ENCODE measurements around the gene TXNDC11.
A peak's percentile ranks its signal among the peaks of the same experiment; 100 is the strongest.

The TXNDC11 gene

GRCh38 chr16:11719171-11719570 lies 23.5 kb downstream of the TXNDC11 start:
- no peak for DNase-seq (ENCODE audit: low spot score)

GRCh38 chr16:11717811-11718210 lies 24.8 kb downstream of the TXNDC11 start:
- no peak for DNase-seq (ENCODE audit: low spot score)

- no peak for DNase-seq (ENCODE audit: low spot score)
Observed at GRCh38 chr16:11716336-11716735, 26.3 kb downstream of the TXNDC11 start.

DNA sequence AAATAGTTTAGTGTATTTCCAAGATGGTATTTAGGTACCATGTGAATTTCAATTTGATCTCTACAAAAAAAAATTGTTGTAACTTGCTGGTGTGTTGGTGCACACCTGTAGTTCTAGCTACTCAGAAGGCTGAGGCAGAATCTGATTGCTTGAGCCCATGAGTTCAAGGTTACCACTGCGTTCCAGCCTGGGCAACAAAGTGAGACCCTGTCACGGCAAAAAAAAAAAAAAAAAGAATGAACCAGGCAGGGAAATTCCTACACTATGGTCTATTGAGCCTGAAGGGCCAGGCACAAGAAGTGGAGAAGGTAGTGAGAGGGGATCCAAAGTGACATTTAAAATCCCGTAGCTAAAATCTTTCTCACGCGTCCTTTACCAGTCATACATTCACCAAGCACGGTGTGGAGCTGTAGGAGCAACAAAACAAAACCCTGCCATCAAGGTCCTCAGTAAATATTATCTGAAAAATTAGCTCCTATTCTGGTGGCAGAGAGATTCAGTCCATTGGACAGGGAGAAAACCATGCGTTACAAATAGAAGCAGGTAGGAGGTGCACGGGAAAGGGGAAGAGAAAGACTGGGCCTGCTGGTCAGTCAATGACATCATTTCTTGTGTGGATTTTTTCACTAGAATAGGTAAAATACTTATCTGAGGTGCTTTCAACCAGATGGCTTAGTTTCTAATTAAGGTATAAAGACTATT lies 27.3 kb downstream of the TXNDC11 start:
- DNase-seq (ENCODE audit: low spot score): no peak

DNA sequence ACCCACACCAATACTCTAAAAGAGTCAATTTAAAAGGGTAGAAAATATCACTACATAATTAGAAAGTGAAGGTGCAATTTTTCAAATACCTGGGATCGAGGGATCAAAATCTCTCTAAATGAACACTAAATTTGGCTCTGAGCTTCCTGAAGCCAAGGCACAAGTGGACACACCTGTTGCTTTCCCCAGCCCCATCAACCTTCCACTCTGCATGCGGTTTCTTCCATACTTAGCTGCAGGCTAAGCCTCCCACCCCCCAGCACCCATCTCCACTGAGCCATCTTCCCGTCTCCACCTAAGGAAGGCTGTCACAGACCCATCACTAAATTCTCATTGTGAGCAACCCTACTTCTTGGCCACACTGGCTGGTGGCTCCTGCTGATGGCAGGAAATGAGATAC lies 30.5 kb downstream of the TXNDC11 start:
- no peak for DNase-seq (ENCODE audit: low spot score)

GRCh38 chr16:11711662-11712061 lies 31.0 kb downstream of the TXNDC11 start:
- no peak for DNase-seq (ENCODE audit: low spot score)

DNA sequence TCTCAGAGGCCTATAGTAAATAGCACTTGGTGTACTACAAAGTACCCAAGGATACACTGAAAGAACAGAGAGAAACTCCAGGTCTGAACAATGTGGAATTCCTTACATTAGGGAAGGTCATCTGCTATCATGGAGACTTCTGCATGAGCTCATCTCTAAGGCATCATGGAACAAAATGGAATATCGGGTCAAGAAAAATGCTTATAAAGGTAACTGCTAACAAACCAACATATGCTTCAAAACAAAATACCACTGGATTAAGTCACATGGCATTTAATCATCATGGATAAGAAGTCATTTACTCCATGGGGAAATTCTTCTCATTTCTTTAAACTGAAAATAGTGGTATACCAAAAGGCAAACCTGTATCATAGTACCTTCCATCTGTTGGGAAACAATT lies 34.2 kb downstream of the TXNDC11 start:
- DNase-seq (ENCODE audit: low spot score): peak; percentile 28

GRCh38 chr16:11707679-11708197 lies 34.9 kb downstream of the TXNDC11 start:
- no peak for DNase-seq (ENCODE audit: low spot score)

DNA sequence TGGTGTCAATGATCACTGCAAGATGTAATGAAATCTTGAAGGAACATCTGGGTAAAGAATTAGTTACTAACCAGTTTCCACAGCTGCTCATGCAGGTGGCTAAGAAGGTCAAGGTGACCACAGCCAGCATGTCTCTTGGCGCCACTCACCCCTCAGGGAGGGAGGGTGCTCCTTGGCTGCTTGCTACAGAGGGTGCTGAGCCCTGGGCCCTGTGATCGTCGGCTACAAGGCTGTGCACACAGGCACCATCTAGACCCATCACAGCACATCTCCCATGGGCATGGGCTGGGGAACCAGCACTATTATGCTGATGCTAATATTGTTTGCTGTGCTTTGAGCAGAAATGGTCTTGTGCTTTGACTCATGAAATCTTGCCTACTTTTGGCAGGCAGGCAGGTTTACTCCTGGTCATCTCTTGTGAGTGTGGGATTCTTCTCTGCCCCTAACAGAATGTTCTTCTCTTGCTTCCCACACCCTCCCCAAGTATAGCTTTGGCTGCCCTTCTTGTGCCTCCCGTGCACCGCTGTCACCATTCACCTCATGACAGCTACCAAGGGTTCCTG lies 36.4 kb downstream of the TXNDC11 start:
- DNase-seq (ENCODE audit: low spot score): no peak

GRCh38 chr16:11705311-11706025 lies 37.2 kb downstream of the TXNDC11 start:
- no peak for DNase-seq (ENCODE audit: low spot score)

DNA sequence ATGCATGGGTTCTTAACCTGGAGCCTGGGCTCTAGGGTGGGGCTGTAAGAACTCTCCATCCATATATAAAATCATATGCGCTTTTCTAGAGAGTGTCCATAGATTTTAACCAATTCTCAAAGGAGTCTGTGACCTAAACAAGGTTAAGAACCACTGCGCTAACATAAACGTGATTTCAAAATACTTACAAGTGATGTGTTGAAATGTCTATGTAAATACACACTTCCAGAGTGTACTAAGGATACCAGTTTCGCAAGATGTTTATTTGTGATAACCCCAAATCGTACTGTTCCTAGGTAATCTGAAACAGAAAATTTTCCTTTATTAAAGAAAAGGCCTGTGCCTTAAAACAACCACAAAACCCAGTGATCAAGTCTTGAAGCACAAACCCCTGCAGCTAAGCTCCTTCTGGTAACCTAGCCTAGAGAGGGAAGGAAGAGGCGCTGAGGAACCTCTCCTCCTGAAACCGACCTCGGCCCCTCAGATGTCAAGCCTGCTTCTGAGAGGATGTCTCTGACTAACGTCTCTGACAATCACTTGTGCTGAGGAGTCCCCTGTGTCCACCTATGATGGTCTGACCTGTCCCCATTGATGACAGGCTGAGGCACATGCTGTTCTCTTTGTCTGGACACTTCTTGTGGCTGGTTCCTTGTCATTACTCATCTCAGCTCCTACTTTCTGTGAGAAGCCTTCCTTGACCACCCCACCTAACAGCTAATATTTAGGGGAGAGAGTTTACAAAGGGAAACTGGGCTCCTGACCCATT lies 42.2 kb downstream of the TXNDC11 start:
- no peak for DNase-seq (ENCODE audit: low spot score)

DNA sequence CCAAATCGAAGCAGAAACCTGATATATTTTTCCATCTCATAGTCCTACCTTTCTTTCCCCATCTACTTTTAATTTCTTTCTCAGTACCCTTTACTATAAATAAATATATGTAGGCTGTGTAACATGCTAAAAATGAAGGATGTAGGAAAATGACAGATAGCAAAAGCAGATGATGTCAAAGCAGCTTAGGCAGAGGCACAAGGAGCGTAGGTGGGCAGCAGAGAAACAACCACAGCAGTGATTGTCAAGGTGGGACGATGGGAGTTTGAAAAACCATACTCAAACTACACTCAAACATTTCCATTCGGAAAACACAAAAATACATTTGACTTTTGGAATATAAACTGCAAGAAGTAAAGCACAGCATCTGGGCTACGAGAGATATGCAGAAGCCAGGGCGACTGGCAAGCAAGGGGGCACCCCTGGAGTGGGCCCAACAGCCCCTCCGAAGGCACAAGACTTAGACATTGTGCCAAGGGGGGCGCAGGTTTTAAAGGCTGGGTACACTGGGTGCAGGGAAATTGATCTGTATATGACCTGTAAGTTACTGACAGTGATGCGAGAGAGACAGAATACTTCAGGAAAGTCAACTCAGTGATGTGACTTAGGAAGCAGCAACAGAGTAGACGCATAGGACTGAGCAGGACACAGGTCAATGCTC lies 43.3 kb downstream of the TXNDC11 start:
- DNase-seq (ENCODE audit: low spot score): no peak

GRCh38 chr16:11698271-11698689 lies 44.4 kb downstream of the TXNDC11 start:
- no peak for DNase-seq (ENCODE audit: low spot score)

DNA sequence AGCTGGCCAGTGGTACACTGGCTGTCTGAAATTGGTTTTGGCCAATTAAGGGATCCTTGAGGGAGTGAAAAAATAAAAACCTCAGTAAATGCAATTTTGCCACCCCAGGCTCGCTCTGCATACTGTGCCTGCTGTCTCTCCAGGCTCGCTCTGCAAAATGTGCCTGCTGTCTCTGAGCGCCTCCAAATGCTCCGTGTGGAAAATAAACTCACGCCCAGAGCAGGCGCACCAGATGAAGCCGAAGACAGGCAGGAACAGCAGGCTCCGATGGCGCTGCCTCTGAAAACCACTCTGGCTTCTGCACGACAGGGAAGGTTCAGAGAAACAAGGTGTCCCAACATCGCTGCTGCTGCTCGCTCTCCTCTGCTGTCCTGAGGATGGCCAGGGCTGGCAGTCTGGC lies 45.3 kb downstream of the TXNDC11 start:
- DNase-seq (ENCODE audit: low spot score): no peak

DNA sequence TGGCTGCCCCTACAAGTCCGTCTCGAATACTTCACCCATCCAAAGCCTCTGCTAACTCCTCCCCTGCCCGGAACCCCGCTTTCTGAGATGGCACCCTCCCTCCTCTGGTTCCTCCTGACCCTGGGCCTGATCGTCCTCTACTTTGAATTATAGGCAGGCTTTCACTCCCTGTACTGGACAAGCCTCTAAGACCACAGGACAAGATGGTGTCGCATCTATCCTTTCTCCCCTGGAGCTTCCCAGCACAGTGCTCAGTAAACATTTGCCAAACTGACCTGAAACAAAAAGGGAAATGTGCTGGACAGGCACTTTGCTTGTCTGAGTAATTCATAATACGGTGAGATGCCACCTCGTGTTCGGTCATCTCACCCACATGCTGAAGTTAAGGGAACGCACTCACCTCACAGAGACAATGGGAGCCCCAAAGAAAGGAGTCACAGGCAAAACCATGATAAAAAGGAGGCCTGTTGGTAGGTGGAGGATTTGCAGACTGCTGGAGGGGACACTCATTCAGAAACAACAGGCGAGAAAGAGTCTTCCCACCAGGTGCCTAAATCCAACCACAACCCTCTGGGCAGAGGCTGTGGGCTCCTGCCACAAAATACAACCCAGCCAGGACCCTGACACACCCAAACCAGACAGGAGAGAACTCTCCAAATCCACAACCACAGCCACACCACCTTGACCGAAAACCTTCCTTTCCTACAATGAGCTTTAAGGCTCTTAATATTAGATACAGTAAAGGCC lies 46.2 kb downstream of the TXNDC11 start:
- no peak for DNase-seq (ENCODE audit: low spot score)

- DNase-seq (ENCODE audit: low spot score): no peak
Observed at GRCh38 chr16:11692651-11693050, 50.0 kb downstream of the TXNDC11 start.

DNA sequence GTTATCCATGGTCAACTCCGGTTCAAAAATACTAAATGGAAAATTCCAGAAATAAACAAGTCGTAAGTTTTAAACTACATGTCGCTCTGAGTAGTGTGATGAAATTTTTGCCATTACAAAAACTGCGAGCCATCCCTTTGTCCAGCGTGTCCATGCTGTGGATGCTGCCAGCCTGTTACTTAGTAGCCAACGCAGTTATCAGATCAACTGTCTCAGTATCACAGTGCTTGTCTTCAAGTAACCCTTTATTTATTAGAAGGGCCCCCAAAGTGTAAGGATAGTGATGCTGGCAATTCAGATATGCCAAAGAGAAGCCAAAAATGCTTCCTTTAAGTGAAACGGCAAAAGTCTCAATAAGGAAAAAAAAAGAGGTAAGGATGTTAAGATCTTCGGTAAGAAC lies 50.5 kb downstream of the TXNDC11 start:
- no peak for DNase-seq (ENCODE audit: low spot score)

DNA sequence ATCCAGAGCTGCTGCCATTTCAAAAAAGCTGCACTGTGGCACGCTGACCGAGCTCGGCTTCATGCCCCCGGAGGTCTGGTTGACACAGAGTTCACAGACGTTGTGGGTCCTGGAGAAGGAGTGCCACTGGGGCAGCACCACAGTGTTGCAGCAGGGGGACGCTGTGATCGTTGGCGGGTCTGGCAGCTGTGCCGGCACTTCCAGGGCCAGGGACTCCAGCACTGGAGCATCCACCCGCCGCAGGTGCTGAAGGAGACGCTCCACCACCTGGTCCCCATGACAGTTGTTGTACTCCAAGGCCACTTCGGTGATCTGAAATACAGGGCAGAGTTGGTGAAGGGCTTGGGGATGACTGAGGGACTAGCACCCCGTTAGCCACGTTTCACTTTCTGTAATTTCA lies 50.9 kb downstream of the TXNDC11 start:
- DNase-seq (ENCODE audit: low spot score): no peak

DNA sequence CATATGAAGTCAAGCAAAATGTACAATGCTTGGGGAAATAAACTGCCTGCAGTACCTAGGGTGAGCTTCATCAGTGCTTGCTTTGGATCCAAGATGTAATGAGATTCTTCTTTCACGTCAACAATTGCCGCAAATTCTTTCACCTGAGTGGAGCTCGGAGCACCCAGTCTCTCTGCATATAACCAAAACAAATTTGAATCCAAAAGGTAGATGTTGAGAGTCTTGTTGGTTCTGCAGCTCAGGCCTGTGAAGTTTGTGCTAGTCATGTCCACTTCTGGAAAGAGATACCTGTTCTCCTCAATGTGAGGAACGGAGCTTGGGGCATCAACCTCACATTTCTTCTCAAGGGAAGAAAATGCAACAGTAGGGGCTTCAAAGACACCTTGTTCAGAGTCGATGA lies 51.4 kb downstream of the TXNDC11 start:
- no peak for DNase-seq (ENCODE audit: low spot score)

GRCh38 chr16:11689031-11689840 lies 53.4 kb downstream of the TXNDC11 start:
- no peak for DNase-seq (ENCODE audit: low spot score)
